ENCODE measurements around the gene TRUB1.

- TF ChIP-seq GATA3 (IDR thresholded peaks at IDR 0.05; ENCODE audit: low read depth, low read length) (no peak), GATA2 (IDR thresholded peaks at IDR 0.05; ENCODE audit: low read depth, low read length) (no peak)
Observed at GRCh38 chr10:115022733-115023132, 84.7 kb downstream of the TRUB1 start.

Measured in SH-SY5Y (cell line).